ENCODE data around the gene SMG5.

Gene SMG5

DNA sequence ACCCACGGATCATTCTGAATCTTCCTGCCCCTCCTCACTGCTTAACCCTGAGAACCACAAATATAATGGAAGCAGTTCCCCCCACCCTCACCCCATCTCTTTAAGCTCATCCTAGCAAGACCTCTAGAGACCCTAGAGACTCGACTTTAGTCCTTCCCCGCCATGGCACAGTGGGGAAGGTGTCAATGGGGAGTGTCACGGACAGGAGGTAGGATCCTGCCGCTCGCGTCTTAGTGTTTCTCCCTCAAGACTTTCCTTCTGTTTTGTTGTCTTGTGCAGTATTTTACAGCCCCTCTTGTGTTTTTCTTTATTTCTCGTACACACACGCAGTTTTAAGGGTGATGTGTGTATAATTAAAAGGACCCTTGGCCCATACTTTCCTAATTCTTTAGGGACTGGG lies 70.5 kb downstream of the SMG5 start:
- DNase-seq (ENCODE audit: low read depth), result no peak

DNA sequence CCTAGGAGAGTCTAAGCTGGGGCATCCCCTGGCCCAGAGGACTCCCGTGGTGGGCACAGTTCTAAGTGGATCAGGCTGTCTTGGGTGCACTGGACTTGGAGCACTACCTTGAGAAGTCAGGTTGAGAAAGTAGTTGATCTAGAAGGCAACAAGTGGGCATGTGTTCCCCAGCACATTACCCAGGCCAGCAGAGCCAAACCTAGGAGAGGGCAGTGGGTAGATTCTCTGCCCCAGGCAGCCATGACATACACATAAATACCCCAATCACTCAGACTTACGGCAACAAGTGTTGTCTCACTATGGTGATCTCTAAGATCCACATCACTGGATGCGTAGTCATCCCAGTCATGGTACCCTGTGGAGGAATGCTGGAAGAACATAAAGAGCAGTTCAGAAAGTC lies 71.4 kb downstream of the SMG5 start:
- no peak for DNase-seq (ENCODE audit: low read depth)

DNA sequence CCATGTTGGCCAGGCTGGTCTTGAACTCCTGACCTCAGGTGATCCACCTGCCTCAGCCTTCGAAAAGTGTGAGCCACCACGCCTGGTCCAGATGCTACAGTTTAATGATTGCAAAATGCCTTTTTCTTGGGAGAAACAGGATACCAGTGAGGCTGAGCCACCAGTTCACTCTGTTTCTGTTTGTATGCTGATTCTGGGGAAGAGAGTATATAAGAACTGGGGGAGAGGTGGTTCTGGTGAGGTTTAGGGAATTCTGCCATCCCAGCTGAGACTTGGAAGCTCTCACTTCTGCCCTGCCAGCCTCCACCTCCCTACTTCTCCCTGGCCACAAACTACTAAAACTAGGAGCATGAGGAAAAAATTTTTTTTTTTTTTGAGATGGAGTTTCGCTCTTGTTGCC lies 77.9 kb downstream of the SMG5 start:
- no peak for DNase-seq (ENCODE audit: low read depth)

DNA sequence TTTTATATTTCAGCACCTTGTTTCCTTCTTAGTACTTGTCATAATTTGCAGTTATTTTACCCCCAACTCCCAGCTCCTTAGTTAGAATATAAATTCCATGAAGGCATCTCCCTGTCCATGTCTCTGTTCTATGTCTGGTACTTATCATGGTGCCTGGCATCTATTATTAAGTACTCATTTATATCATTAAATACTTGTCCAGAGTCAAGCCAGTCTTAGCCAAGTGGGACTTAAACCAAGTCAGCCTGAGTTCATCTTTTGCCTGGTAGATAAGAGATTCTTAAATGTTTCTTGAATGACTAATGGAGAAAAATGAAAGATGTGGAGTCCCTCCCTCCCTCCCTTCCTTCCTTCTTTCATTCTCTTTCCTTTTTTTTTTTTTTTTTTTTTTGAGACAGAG lies 79.3 kb downstream of the SMG5 start:
- DNase-seq (ENCODE audit: low read depth), result no peak

DNA sequence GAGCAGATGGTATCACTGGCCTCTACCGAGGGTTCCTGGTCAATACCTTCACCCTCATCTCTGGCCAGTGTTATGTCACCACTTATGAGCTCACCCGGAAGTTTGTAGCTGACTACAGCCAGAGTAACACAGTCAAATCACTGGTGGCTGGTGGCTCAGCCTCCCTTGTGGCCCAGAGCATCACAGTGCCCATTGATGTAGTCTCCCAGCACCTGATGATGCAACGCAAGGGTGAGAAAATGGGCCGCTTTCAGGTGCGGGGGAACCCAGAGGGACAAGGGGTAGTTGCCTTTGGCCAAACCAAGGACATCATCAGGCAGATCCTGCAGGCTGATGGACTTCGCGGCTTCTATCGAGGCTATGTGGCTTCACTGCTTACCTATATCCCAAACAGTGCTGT lies 82.6 kb downstream of the SMG5 start:
- no peak for DNase-seq (ENCODE audit: low read depth)
